CD14-positive monocyte (primary cell): ENCODE data around the gene LARP4B. TPM values are rescaled to one million over a fixed set of nuclear protein-coding genes. Genes with fewer than 3 reads are reported as not detected.

Experiments
- DNase-seq, 3 donors: peaks; one replicate each; pipeline ENCODE4 v3.0.0-alpha.2; 2011 to 2022
- H2AFZ ChIP-seq: 2 replicates; pipeline ENCODE4 v1.6.0; 2012; ENCODE audit warnings: mild to moderate bottlenecking, low read depth, low read length, inconsistent platforms; ENCODE audit not compliant: insufficient read depth, poor library complexity, severe bottlenecking
- H3K27ac ChIP-seq, 2 donors: 1 replicate in 1 of 2; 2 replicates in 1 of 2; pipeline ENCODE4 v1.5.1; 2012 to 2013; ENCODE audit warnings: low read length in 2 of 2, control low read depth in 1 of 2, inconsistent platforms in 1 of 2, low read depth in 1 of 2, mild to moderate bottlenecking in 1 of 2
- H3K27me3 ChIP-seq, 2 donors: one replicate each; pipeline versions ENCODE4 v1.6.0 to v1.6.1; 2011 to 2013; ENCODE audit warnings: low read length in 2 of 2; ENCODE audit not compliant: control insufficient read depth in 2 of 2, insufficient read depth in 2 of 2
- H3K36me3 ChIP-seq, 2 donors: replicated peaks in 1 of 2; 1 replicate in 1 of 2; 2 replicates in 1 of 2; pipeline versions ENCODE4 v1.5.1 to v1.6.1; 2012 to 2013; ENCODE audit warnings: low read length in 2 of 2, control low read depth in 1 of 2, inconsistent platforms in 1 of 2, mild to moderate bottlenecking in 1 of 2; ENCODE audit not compliant: insufficient read depth in 2 of 2, control insufficient read depth in 1 of 2
- H3K4me1 ChIP-seq, 2 donors: 1 replicate in 1 of 2; 2 replicates in 1 of 2; pipeline versions ENCODE4 v1.5.1 to v1.6.1; 2012 to 2013; ENCODE audit warnings: low read length in 2 of 2, control low read depth in 1 of 2, inconsistent platforms in 1 of 2, mild to moderate bottlenecking in 1 of 2, moderate library complexity in 1 of 2; ENCODE audit not compliant: insufficient read depth in 2 of 2, control insufficient read depth in 1 of 2
- H3K4me2 ChIP-seq: replicated peaks from 2 replicates; pipeline ENCODE3; 2012; ENCODE audit warnings: low read length, moderate library complexity, mild to moderate bottlenecking; ENCODE audit not compliant: poor library complexity, severe bottlenecking; ENCODE audit errors: extremely low read depth
- H3K4me3 ChIP-seq, 3 experiments: fragments of 200-600 bp in 1 of 3; sonication (generic) in 1 of 3; replicated peaks in 1 of 3; 1 replicate in 2 of 3; 2 replicates in 1 of 3; pipeline ENCODE4 v1.5.1; 2011 to 2013; ENCODE audit warnings: low read length in 3 of 3, mild to moderate bottlenecking in 3 of 3, control low read depth in 2 of 3, low read depth in 2 of 3, inconsistent platforms in 1 of 3, moderate library complexity in 1 of 3
- H3K79me2 ChIP-seq: 2 replicates; pipeline ENCODE4 v1.6.0; 2012; ENCODE audit warnings: mild to moderate bottlenecking, control low read depth, inconsistent platforms, low read length, moderate library complexity; ENCODE audit not compliant: insufficient read depth
- H3K9ac ChIP-seq: 2 replicates; pipeline ENCODE4 v1.6.0; 2017; ENCODE audit warnings: low read length, mild to moderate bottlenecking; ENCODE audit not compliant: insufficient read depth, poor library complexity, severe bottlenecking
- H3K9me3 ChIP-seq, 2 donors: replicated peaks in 1 of 2; 1 replicate in 1 of 2; 2 replicates in 1 of 2; pipeline versions ENCODE4 v1.5.1 to v1.6.1; 2012 to 2013; ENCODE audit warnings: low read length in 2 of 2, control low read depth in 1 of 2; ENCODE audit not compliant: control insufficient read depth in 1 of 2, insufficient read depth in 1 of 2
- H4K20me1 ChIP-seq: 2 replicates; pipeline ENCODE4 v1.6.0; 2012; ENCODE audit warnings: mild to moderate bottlenecking, low read length, control low read depth, moderate library complexity; ENCODE audit not compliant: insufficient read depth
- H3K27ac Mint-ChIP-seq, 7 donors: one replicate each; pipeline ENCODE4 v1.8.0; 2020; ENCODE audit warnings: mild to moderate bottlenecking in 7 of 7, mixed read lengths in 7 of 7, moderate library complexity in 6 of 7, inconsistent platforms in 2 of 7
- H3K27me3 Mint-ChIP-seq, 3 donors: one replicate each; pipeline ENCODE4 v1.8.0; 2021 to 2022; ENCODE audit warnings: low read depth in 3 of 3, mild to moderate bottlenecking in 3 of 3, mixed read lengths in 3 of 3, moderate library complexity in 3 of 3, inconsistent platforms in 1 of 3
- H3K36me3 Mint-ChIP-seq, 2 donors: one replicate each; pipeline ENCODE4 v1.8.0; 2020; ENCODE audit warnings: mixed read lengths in 2 of 2, inconsistent platforms in 1 of 2, mild to moderate bottlenecking in 1 of 2
- H3K4me1 Mint-ChIP-seq: one replicate; pipeline ENCODE4 v1.8.0; 2020; ENCODE audit warnings: mild to moderate bottlenecking, mixed read lengths
- H3K4me3 Mint-ChIP-seq, 2 donors: one replicate each; pipeline ENCODE4 v1.8.0; 2020; ENCODE audit warnings: mild to moderate bottlenecking in 2 of 2, mixed read lengths in 2 of 2, moderate library complexity in 1 of 2
- H3K9me3 Mint-ChIP-seq, 7 donors: one replicate each; pipeline ENCODE4 v1.8.0; 2020 to 2022; ENCODE audit warnings: mixed read lengths in 7 of 7, mild to moderate bottlenecking in 6 of 7, moderate library complexity in 6 of 7, inconsistent platforms in 2 of 7
- WGBS: methylation state at CpG from one replicate; pipeline ENCODE4 v1.1.5; 2013; ENCODE audit warnings: missing lambda C conversion rate; ENCODE audit not compliant: insufficient coverage; 5-methylcytosine and 5-hydroxymethylcytosine counted together
- intact Hi-C, 2 donors: fragments of 100-400 bp; cut with micrococcal nuclease; formaldehyde crosslinking; loops; one replicate each; pipeline versions ENCODE4 v1.15.0 to v1.15.1; 2023
- polyA plus RNA-seq, 3 donors: library from polyadenylated mRNA; depleted of rRNA in 1 of 3; unstranded in 2 of 3; stranded (reverse) in 1 of 3; fragments of 300-500 nt in 2 of 3; fragments of >200 nt in 1 of 3; fragmentation: Illumina TruSeq in 2 of 3; gene quantifications; 1 replicate in 2 of 3; 2 replicates in 1 of 3; pipeline ENCODE4 v1.2.3, GENCODE V29; 2012 to 2021
- TF ChIP-seq, protein P1 (sequence below): fragments of 200-600 bp; IDR thresholded peaks from one replicate; pipeline ENCODE4 v1.8.0; 2022; ENCODE audit warnings: antibody characterized with exemption, mild to moderate bottlenecking

The LARP4B gene
- polyA plus RNA-seq, 3 donors = 17.2 to 52.3 (median 33.0) TPM

DNA sequence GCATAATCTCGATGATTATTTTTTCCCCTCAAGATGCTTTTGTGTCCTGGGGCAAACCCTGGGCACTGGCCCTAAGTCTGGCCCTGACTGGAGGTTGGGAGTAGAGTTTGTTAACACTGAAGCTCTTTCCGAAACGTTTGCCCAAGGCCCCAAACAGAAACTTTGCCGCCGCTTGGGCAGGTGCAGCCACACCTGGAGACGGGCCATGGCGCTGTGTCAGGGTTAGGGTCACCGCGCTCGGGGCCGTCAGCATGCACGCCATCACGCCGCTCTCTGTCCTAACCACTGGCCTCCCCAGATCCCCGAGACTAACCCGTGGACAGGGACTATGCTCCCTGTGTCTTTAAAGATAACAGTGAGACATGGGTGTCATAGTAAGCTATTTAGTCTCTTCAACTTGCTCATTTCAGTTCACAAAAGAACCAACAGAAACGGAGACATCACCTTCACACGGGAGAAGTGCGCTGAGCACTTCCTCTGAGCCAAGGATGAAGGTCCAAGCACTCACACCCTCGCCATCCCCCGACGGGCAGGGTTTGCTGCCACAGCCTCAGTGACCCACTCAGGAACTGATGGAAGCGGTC lies 156.8 kb downstream of the LARP4B start:
- Mint-ChIP-seq H3K27me3 (peaks cover 12 to 32% (median 19%) of the 10 kb centered on the region in 3 donors), H3K9me3 (peaks cover 8 to 15% (median 12%) of the 10 kb centered on the region in 7 donors), H3K4me3 (no peak overlapping the region), H3K36me3 (no peaks in the 10 kb centered on the region), H3K4me1 (no peaks in the 10 kb centered on the region), H3K27ac (peak overlapping the region in 1 of 7 donors; percentile 76)
- intact Hi-C loops = no loop called here
- DNase-seq = no peak
- peaks cover 0 to 4% of the 10 kb centered on the region in 2 donors for H3K27me3 ChIP-seq
- H3K36me3 ChIP-seq = no peaks in the 10 kb centered on the region
- no peak overlapping the region for H3K4me3 ChIP-seq
- H3K27ac ChIP-seq = no peak overlapping the region
- H4K20me1 ChIP-seq = no peaks in the 10 kb centered on the region
- peaks cover 12% of the 10 kb centered on the region in 2 donors for H3K9me3 ChIP-seq
- no peak overlapping the region for H3K9ac ChIP-seq
- WGBS = 91% methylated on average over 15 of the region's 23 CpGs
- H2AFZ ChIP-seq = no peak overlapping the region
- no peaks in the 10 kb centered on the region for H3K79me2 ChIP-seq
- TF ChIP-seq, protein P1, sequence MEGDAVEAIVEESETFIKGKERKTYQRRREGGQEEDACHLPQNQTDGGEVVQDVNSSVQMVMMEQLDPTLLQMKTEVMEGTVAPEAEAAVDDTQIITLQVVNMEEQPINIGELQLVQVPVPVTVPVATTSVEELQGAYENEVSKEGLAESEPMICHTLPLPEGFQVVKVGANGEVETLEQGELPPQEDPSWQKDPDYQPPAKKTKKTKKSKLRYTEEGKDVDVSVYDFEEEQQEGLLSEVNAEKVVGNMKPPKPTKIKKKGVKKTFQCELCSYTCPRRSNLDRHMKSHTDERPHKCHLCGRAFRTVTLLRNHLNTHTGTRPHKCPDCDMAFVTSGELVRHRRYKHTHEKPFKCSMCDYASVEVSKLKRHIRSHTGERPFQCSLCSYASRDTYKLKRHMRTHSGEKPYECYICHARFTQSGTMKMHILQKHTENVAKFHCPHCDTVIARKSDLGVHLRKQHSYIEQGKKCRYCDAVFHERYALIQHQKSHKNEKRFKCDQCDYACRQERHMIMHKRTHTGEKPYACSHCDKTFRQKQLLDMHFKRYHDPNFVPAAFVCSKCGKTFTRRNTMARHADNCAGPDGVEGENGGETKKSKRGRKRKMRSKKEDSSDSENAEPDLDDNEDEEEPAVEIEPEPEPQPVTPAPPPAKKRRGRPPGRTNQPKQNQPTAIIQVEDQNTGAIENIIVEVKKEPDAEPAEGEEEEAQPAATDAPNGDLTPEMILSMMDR = no peak
- H3K4me2 ChIP-seq = no peak overlapping the region
- H3K4me1 ChIP-seq = no peaks in the 10 kb centered on the region

DNA sequence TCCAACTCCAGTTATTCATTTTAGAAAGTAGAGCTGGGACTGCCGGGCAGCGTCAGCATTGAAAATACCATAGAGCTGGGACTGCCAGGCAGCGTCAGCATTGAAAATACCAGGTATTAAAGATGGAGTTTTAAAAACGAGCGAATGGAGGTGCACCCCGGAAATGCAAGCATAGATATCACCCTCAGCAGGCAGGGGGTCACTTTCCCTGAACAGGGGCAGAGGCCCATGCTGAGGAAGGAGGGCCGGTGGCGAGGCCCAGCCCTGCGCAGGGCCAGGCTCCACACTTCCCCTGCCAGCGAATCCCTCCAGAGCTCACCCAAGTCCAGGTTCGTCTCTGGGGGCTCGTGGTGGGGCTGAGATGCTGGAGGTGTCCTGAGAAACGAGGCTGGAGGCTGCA lies 157.3 kb downstream of the LARP4B start:
- Mint-ChIP-seq H3K9me3 (peaks cover 9 to 18% (median 16%) of the 10 kb centered on the region in 7 donors), H3K36me3 (no peaks in the 10 kb centered on the region), H3K4me1 (no peaks in the 10 kb centered on the region), H3K27ac (no peak overlapping the region), H3K4me3 (no peak overlapping the region), H3K27me3 (peaks cover 12 to 35% (median 20%) of the 10 kb centered on the region in 3 donors)
- no peaks in the 10 kb centered on the region for H3K79me2 ChIP-seq
- intact Hi-C loops = no loop called here
- H3K4me2 ChIP-seq = no peak overlapping the region
- no peak overlapping the region for H2AFZ ChIP-seq
- TF ChIP-seq, protein P1 = no peak
- H3K9me3 ChIP-seq = peaks cover 16 to 17% of the 10 kb centered on the region in 2 donors
- peaks cover 0 to 4% of the 10 kb centered on the region in 2 donors for H3K27me3 ChIP-seq
- H3K4me3 ChIP-seq = no peak overlapping the region
- no peaks in the 10 kb centered on the region for H3K4me1 ChIP-seq
- 94% methylated on average over 8 of the region's 13 CpGs for WGBS
- H3K36me3 ChIP-seq = no peaks in the 10 kb centered on the region
- no peak overlapping the region for H3K27ac ChIP-seq
- no peak for DNase-seq
- H4K20me1 ChIP-seq = no peaks in the 10 kb centered on the region
- H3K9ac ChIP-seq = no peak overlapping the region
